HG03196 (cell line): ENCODE results near the gene UBE2D2.
"Not testable (repeated sequence)": the region's sequence is repeated elsewhere in the genome, so short reads cannot be mapped to it uniquely, and the experiment has no call there.

Experiments
- ATAC-seq: cut with Tn5 transposase; IDR thresholded peaks from one replicate; pipeline ENCODE4 v1.9.1; 2021; ENCODE audit not compliant: unreplicated experiment

UBE2D2 gene

GRCh38 chr5:139578325-139578724, 17.2 kb downstream of the UBE2D2 start:
- no peak for ATAC-seq

- not testable (repeated sequence) for ATAC-seq
These were observed 21.0 kb downstream of the UBE2D2 start for GRCh38 chr5:139582181-139582580.

GRCh38 chr5:139584137-139584536, 23.0 kb downstream of the UBE2D2 start:
- no peak for ATAC-seq

GRCh38 chr5:139588116-139588515, 27.0 kb downstream of the UBE2D2 start:
- ATAC-seq, result not testable (repeated sequence)

GRCh38 chr5:139588962-139589361, 27.8 kb downstream of the UBE2D2 start:
- no peak for ATAC-seq

GRCh38 chr5:139592289-139592688, 31.1 kb downstream of the UBE2D2 start:
- no peak for ATAC-seq

- not testable (repeated sequence) for ATAC-seq
These were observed 31.9 kb downstream of the UBE2D2 start for GRCh38 chr5:139593076-139593475.

GRCh38 chr5:139593716-139594319, 32.7 kb downstream of the UBE2D2 start:
- no peak for ATAC-seq

- ATAC-seq, result no peak
These were observed 36.0 kb downstream of the UBE2D2 start for GRCh38 chr5:139597134-139597533.

GRCh38 chr5:139598601-139598965, 37.4 kb downstream of the UBE2D2 start:
- ATAC-seq, result not testable (repeated sequence)

GRCh38 chr5:139600336-139600949, 39.3 kb downstream of the UBE2D2 start:
- no peak for ATAC-seq

GRCh38 chr5:139601429-139601828, 40.3 kb downstream of the UBE2D2 start:
- no peak for ATAC-seq

GRCh38 chr5:139601948-139602347, 40.8 kb downstream of the UBE2D2 start:
- ATAC-seq, result not testable (repeated sequence)

GRCh38 chr5:139605887-139606286, 44.7 kb downstream of the UBE2D2 start:
- ATAC-seq, result no peak

GRCh38 chr5:139611703-139612584, 50.8 kb downstream of the UBE2D2 start:
- no peak for ATAC-seq

GRCh38 chr5:139619861-139620260, 58.7 kb downstream of the UBE2D2 start:
- ATAC-seq, result no peak

GRCh38 chr5:139625398-139625797, 64.3 kb downstream of the UBE2D2 start:
- not testable (repeated sequence) for ATAC-seq

GRCh38 chr5:139630855-139631254, 69.7 kb downstream of the UBE2D2 start:
- ATAC-seq, result no peak

GRCh38 chr5:139631520-139632165, 70.5 kb downstream of the UBE2D2 start:
- no peak for ATAC-seq

GRCh38 chr5:139633295-139634027, 72.3 kb downstream of the UBE2D2 start:
- no peak for ATAC-seq

GRCh38 chr5:139634028-139634325, 72.8 kb downstream of the UBE2D2 start:
- ATAC-seq, result no peak
